HG02885 (cell line): ENCODE measurements around the gene TSSK6.

Experiments
- ATAC-seq: cut with Tn5 transposase; IDR thresholded peaks from one replicate; pipeline ENCODE4 v1.9.1; 2021; ENCODE audit warnings: mild to moderate bottlenecking; ENCODE audit not compliant: unreplicated experiment, poor library complexity

Gene TSSK6

GRCh38 chr19:19465436-19466070 is 49.8 kb downstream of the TSSK6 start:
- ATAC-seq, result no peak

GRCh38 chr19:19464339-19465098 is 50.8 kb downstream of the TSSK6 start:
- ATAC-seq, result no peak
